IMR-90 (cell line): Measurements from ENCODE around the gene ERMAP. TPM values are rescaled to one million over a fixed set of nuclear protein-coding genes. Genes with fewer than 3 reads are reported as not detected.

Experiments used
- ATAC-seq: fragments of 200-7000 bp; cut with Tn5 transposase; 2 replicates; pipeline ENCODE4 v1.9.1; 2020; ENCODE audit warnings: low read depth, mild to moderate bottlenecking, moderate library complexity
- BruUV-seq: library from RNA; stranded (reverse); fragments of 400-500 nt; replicated peaks from 2 replicates; lab custom pipeline; 2021; lab: Mats Ljungman, UMichigan
- CTCF ChIA-PET: fragments of 300-600 bp; formaldehyde crosslinking; extraction: SDS; loops from one replicate; lab custom pipeline; 2021; ENCODE audit warnings: antibody characterized with exemption; lab: Yijun Ruan, JAX
- POLR2A ChIA-PET: fragments of 300-600 bp; sonication (Branson Sonifier 250); formaldehyde crosslinking; loops from one replicate; lab custom pipeline; 2022; ENCODE audit warnings: antibody characterized with exemption; ENCODE audit not compliant: unreplicated experiment; lab: Charles Lee
- DNase-seq: peaks from one replicate; pipeline ENCODE4 v3.0.0; 2013
- H2AFZ ChIP-seq: replicated peaks from 2 replicates; pipeline ENCODE3; 2013; ENCODE audit warnings: low read length, mild to moderate bottlenecking; ENCODE audit not compliant: poor library complexity
- H2AK5ac ChIP-seq: 2 replicates; pipeline ENCODE4 v1.6.1; 2013; ENCODE audit warnings: low read depth, low read length, inconsistent platforms
- H2AK9ac ChIP-seq: replicated peaks from 2 replicates; pipeline ENCODE3; 2013; ENCODE audit warnings: mild to moderate bottlenecking, low read depth, low read length, moderate library complexity; ENCODE audit not compliant: poor library complexity
- H2BK120ac ChIP-seq: 2 replicates; pipeline ENCODE4 v1.6.1; 2013; ENCODE audit warnings: low read depth, low read length, inconsistent platforms
- H2BK15ac ChIP-seq: 3 replicates; pipeline ENCODE4 v1.6.1; 2013; ENCODE audit warnings: low read depth, low read length, inconsistent platforms
- H2BK20ac ChIP-seq: 2 replicates; pipeline ENCODE4 v1.6.1; 2013; ENCODE audit warnings: low read depth, mild to moderate bottlenecking, inconsistent platforms, low read length, moderate library complexity
- H2BK5ac ChIP-seq: 2 replicates; pipeline ENCODE4 v1.6.1; 2013; ENCODE audit warnings: mild to moderate bottlenecking, low read depth, low read length, inconsistent platforms; ENCODE audit not compliant: poor library complexity, severe bottlenecking
- H3K14ac ChIP-seq: replicated peaks from 2 replicates; pipeline ENCODE4 v1.6.1; 2013; ENCODE audit warnings: low read depth, low read length, inconsistent platforms
- H3K18ac ChIP-seq: 2 replicates; pipeline ENCODE4 v1.6.1; 2013; ENCODE audit warnings: low read depth, low read length, control low read depth
- H3K23ac ChIP-seq: 2 replicates; pipeline ENCODE4 v1.6.1; 2013; ENCODE audit warnings: low read depth, low read length, inconsistent platforms
- H3K27ac ChIP-seq: 2 replicates; pipeline ENCODE4 v1.5.1; 2013; ENCODE audit warnings: mild to moderate bottlenecking, control low read depth, low read length; ENCODE audit not compliant: insufficient read depth
- H3K27me3 ChIP-seq: 2 replicates; pipeline ENCODE4 v1.6.1; 2013; ENCODE audit warnings: low read length; ENCODE audit not compliant: control insufficient read depth, insufficient read depth
- H3K36me3 ChIP-seq: 2 replicates; pipeline ENCODE4 v1.6.1; 2013; ENCODE audit warnings: low read length, mixed read lengths; ENCODE audit not compliant: control insufficient read depth, insufficient read depth
- H3K4ac ChIP-seq: 2 replicates; pipeline ENCODE4 v1.6.1; 2013; ENCODE audit warnings: low read depth, low read length, inconsistent platforms
- H3K4me1 ChIP-seq: 2 replicates; pipeline ENCODE4 v1.6.1; 2013; ENCODE audit warnings: low read length, mixed read lengths; ENCODE audit not compliant: control insufficient read depth, insufficient read depth
- H3K4me2 ChIP-seq: 2 replicates; pipeline ENCODE4 v1.6.1; 2013; ENCODE audit warnings: low read depth, mild to moderate bottlenecking, control low read depth, low read length, moderate library complexity
- H3K4me3 ChIP-seq: 2 replicates; pipeline ENCODE4 v1.5.1; 2013; ENCODE audit warnings: low read depth, mild to moderate bottlenecking, control low read depth, low read length, moderate library complexity; ENCODE audit not compliant: insufficient read depth
- H3K56ac ChIP-seq: 2 replicates; pipeline ENCODE4 v1.6.1; 2013; ENCODE audit warnings: low read length, inconsistent platforms; ENCODE audit not compliant: insufficient read depth; ENCODE audit errors: extremely low read depth
- H3K79me1 ChIP-seq, 2 experiments: 2 replicates each; pipeline ENCODE4 v1.6.1; 2013; ENCODE audit warnings: low read length in 2 of 2, inconsistent platforms in 1 of 2, low read depth in 1 of 2
- H3K9ac ChIP-seq: 2 replicates; pipeline ENCODE4 v1.6.1; 2013; ENCODE audit warnings: low read depth, low read length, control low read depth
- H3K9me1 ChIP-seq: 2 replicates; pipeline ENCODE4 v1.6.1; 2013; ENCODE audit warnings: low read length, inconsistent platforms; ENCODE audit not compliant: insufficient read depth
- H3K9me3 ChIP-seq: 2 replicates; pipeline ENCODE4 v1.6.1; 2013; ENCODE audit warnings: low read length; ENCODE audit not compliant: control insufficient read depth, insufficient read depth
- H4K20me1 ChIP-seq: 2 replicates; pipeline ENCODE4 v1.6.1; 2013; ENCODE audit warnings: low read length, inconsistent platforms; ENCODE audit not compliant: insufficient read depth
- H4K5ac ChIP-seq: 2 replicates; pipeline ENCODE4 v1.6.1; 2013; ENCODE audit warnings: mild to moderate bottlenecking, low read depth, low read length, control low read depth
- H4K8ac ChIP-seq, 2 experiments: 2 replicates each; pipeline ENCODE4 v1.6.1; 2013; ENCODE audit warnings: low read depth in 2 of 2, low read length in 2 of 2, control low read depth in 1 of 2, inconsistent platforms in 1 of 2
- H4K91ac ChIP-seq: 2 replicates; pipeline ENCODE4 v1.6.1; 2013; ENCODE audit warnings: low read depth, low read length, inconsistent platforms; ENCODE audit not compliant: insufficient read depth
- MAFK ChIP-seq: IDR thresholded peaks from 2 replicates; pipeline ENCODE4 v1.6.1; 2012; ENCODE audit warnings: low read depth, low read length, improper control_type of control experiment
- RFX5 ChIP-seq: IDR thresholded peaks from 2 replicates; pipeline ENCODE4 v1.8.0; 2012; ENCODE audit warnings: low read depth, mild to moderate bottlenecking, low read length, moderate library complexity
- WGBS, 2 experiments: methylation state at CpG; one replicate each; pipeline versions ENCODE4 v1.1.5 to v1.1.7; 2013; ENCODE audit warnings: missing lambda C conversion rate in 2 of 2; ENCODE audit not compliant: insufficient read length in 1 of 2; ENCODE audit errors: extremely low coverage in 2 of 2; 5-methylcytosine and 5-hydroxymethylcytosine counted together
- dilution Hi-C: fragments of 300-500 bp; cut with HindIII; formaldehyde crosslinking; loops from one replicate; pipeline ENCODE4 v1.14.3; 2018; ENCODE audit warnings: low sequenced_read_pairs; ENCODE audit not compliant: unreplicated experiment
- in situ Hi-C: fragments of 300-500 bp; cut with MboI; formaldehyde crosslinking; loops from 3 replicates; pipeline ENCODE4 v1.14.3; 2019; ENCODE audit warnings: low sequenced_read_pairs, inconsistent platforms, mixed read lengths
- intact Hi-C: fragments of 100-400 bp; cut with micrococcal nuclease; formaldehyde crosslinking; loops from 2 replicates; pipeline ENCODE4 v1.10.0; 2022
- polyA plus RNA-seq, 3 experiments: library from polyadenylated mRNA; depleted of rRNA; stranded (reverse); fragments of >200 nt; gene quantifications; 2 replicates each; pipeline ENCODE4 v1.2.3, GENCODE V29; 2012; ENCODE audit warnings: low replicate concordance in 1 of 3
- total RNA-seq: library from RNA; depleted of rRNA; stranded (reverse); fragments of >200 nt; gene quantifications from 2 replicates; pipeline ENCODE4 v1.2.3, GENCODE V29; 2012

Gene ERMAP
- total and polyA plus RNA-seq, 2 of the 4 experiments (the other 2 are of a cell fraction): 5.0 to 7.2 TPM

DNA sequence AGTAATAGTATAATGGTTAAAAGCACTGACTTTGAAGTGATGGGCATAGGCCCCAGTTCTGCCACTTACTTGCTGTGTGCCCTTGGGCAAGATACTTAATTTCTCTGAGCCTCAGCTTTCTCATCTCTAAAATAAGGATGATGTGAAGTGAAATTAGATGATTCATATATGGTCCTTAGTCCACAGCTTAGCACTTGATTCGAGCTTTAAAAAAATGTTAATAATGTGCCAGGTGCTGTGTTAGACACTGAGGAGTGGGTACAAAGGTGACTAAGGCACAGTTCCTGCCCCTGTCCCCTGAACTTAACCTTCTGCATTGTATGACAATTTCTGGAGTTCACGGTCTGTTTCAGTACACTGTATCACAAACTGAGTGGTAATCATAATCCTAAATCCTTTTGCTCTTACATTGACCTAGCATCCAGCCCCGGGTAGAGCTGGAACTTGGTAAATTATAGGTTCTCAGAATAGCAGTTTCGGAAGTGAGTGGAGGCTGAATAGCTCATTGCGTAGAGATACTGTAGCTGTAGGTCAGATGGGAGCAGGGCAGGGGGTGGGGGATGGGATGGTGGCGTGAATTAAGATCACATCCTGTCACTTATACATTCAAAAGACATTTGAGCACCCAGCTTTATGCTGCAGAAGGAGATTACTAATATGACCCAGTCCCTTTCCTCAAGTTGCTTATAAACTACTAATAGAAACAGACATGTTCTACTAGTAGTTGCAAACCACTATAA, 31.0 kb downstream of the ERMAP start:
- intact Hi-C loops (loop anchor here (10.0 kb wide), 1 partner anchor 163 kb away; the partner anchor contains the start of gene YBX1), in situ Hi-C loops (no loop called here)
- H3K4me3 ChIP-seq: no peak overlapping the region; the same call in 1 of the 2 replicates

More for the DNA sequence above, 31.0 kb downstream of the ERMAP start:
- H2BK5ac ChIP-seq: no peak overlapping the region
- peaks cover 18 to 33% of the 10 kb centered on the region in 2 experiments for H3K79me1 ChIP-seq
- H3K4me1 ChIP-seq: peaks cover 6% of the 10 kb centered on the region
- ChIA-PET CTCF (no interaction called here), POLR2A (no interaction called here)
- H2AFZ ChIP-seq: no peak overlapping the region
- H3K4me2 ChIP-seq: peak overlapping the region; percentile 96; the same call in 1 of the 2 replicates
- no TSS peak for BruUV-seq
- H3K18ac ChIP-seq: no peak overlapping the region
- H3K36me3 ChIP-seq: peaks cover 18% of the 10 kb centered on the region
- no peak overlapping the region for H3K9ac ChIP-seq
- peak overlapping the region; percentile 81; the same call in 1 of the 2 replicates for H3K23ac ChIP-seq
- no peak for ATAC-seq
- H3K14ac ChIP-seq: no peak overlapping the region
- peaks cover 11% of the 10 kb centered on the region for H3K9me3 ChIP-seq
- no peak overlapping the region for H3K56ac ChIP-seq
- DNase-seq: no peak
- H2BK120ac ChIP-seq: no peak overlapping the region
- no peak overlapping the region for H2AK5ac ChIP-seq
- H3K27me3 ChIP-seq: no peaks in the 10 kb centered on the region
- dilution Hi-C loops: no loop called here
- H2BK15ac ChIP-seq: no peak overlapping the region
- H3K9me1 ChIP-seq: peaks cover 15% of the 10 kb centered on the region
- 100% methylated on average over 1 of the region's 6 CpGs; no CpG with 5 or more reads in 1 of the 2 experiments for WGBS, 2 experiments
- no peak overlapping the region for H2BK20ac ChIP-seq
- H4K91ac ChIP-seq: no peak overlapping the region
- H3K4ac ChIP-seq: no peak overlapping the region
- no peak overlapping the region for H3K27ac ChIP-seq
- no peak overlapping the region for H2AK9ac ChIP-seq
- TF ChIP-seq MAFK: no peak
- TF ChIP-seq RFX5: no peak
- no peak overlapping the region for H4K5ac ChIP-seq
- no peak overlapping the region for H4K8ac ChIP-seq
- H4K20me1 ChIP-seq: no peaks in the 10 kb centered on the region
